ENCODE measurements around the gene DPPA3. TPM values are rescaled to one million over a fixed set of nuclear protein-coding genes. Genes with fewer than 3 reads are reported as not detected.
"Not testable (repeated sequence)": the region's sequence is repeated elsewhere in the genome, so short reads cannot be mapped to it uniquely, and the experiment has no call there.

The DPPA3 gene
- total RNA-seq, 1 donor from 2014 or later = not detected

- DNase-seq (ENCODE audit: low spot score) = no peak
These were observed 18.5 kb downstream of the DPPA3 start for GRCh38 chr12:7729746-7730145.

GRCh38 chr12:7730984-7731383 lies 19.8 kb downstream of the DPPA3 start:
- not testable (repeated sequence) for DNase-seq (ENCODE audit: low spot score)

GRCh38 chr12:7731486-7731885 lies 20.3 kb downstream of the DPPA3 start:
- no peak for DNase-seq (ENCODE audit: low spot score)

GRCh38 chr12:7732993-7733392 lies 21.8 kb downstream of the DPPA3 start:
- DNase-seq (ENCODE audit: low spot score) = no peak

GRCh38 chr12:7747246-7747645 lies 36.0 kb downstream of the DPPA3 start, which contains the start of gene CLEC4C:
CLEC4C (minus strand) TSS chr12:7747375; CDS start chr12:7747348, 27 bp downstream.
- no peak for DNase-seq (ENCODE audit: low spot score)

- no peak for DNase-seq (ENCODE audit: low spot score)
These were observed 37.6 kb downstream of the DPPA3 start for GRCh38 chr12:7748852-7749251.

- DNase-seq (ENCODE audit: low spot score) = no peak
These were observed 38.2 kb downstream of the DPPA3 start for GRCh38 chr12:7749442-7749841.

GRCh38 chr12:7750350-7750749 lies 39.1 kb downstream of the DPPA3 start:
- no peak for DNase-seq (ENCODE audit: low spot score)

- DNase-seq (ENCODE audit: low spot score) = no peak
These were observed 40.2 kb downstream of the DPPA3 start for GRCh38 chr12:7751394-7751793.

- DNase-seq (ENCODE audit: low spot score) = not testable (repeated sequence)
These were observed 41.0 kb downstream of the DPPA3 start for GRCh38 chr12:7751941-7752922.

- not testable (repeated sequence) for DNase-seq (ENCODE audit: low spot score)
These were observed 44.4 kb downstream of the DPPA3 start for GRCh38 chr12:7755668-7756067.

- no peak for DNase-seq (ENCODE audit: low spot score)
These were observed 45.8 kb downstream of the DPPA3 start for GRCh38 chr12:7756993-7757392.

GRCh38 chr12:7758766-7759140 lies 47.5 kb downstream of the DPPA3 start:
- DNase-seq (ENCODE audit: low spot score) = no peak

Other genes with a start within 250 kb of the DPPA3 start
- 943 TPM for gene CD163, start 207.7 kb upstream of the DPPA3 start, total RNA-seq
- gene APOBEC1, start 45.5 kb upstream of the DPPA3 start, total RNA-seq = not detected
- 0.26 TPM for gene GDF3, start 15.7 kb upstream of the DPPA3 start, total RNA-seq
- gene CLEC4C, start 35.9 kb downstream of the DPPA3 start, total RNA-seq = not detected
- gene NANOGNB, start 53.8 kb downstream of the DPPA3 start, total RNA-seq = not detected
- 0.35 TPM for gene NANOG, start 78.0 kb downstream of the DPPA3 start, total RNA-seq
- 5.4 TPM for gene SLC2A14, start 161.5 kb downstream of the DPPA3 start, total RNA-seq
- 238 TPM for gene SLC2A3, start 224.8 kb downstream of the DPPA3 start, total RNA-seq